AG09319 (cell line): ENCODE measurements around the gene NUDT14.

Experiments
- DNase-seq: peaks from one replicate; pipeline ENCODE4 v3.0.0-alpha.2; 2010; ENCODE audit warnings: low read depth; ENCODE audit errors: extremely low read depth
- CTCF ChIP-seq: IDR thresholded peaks from 2 replicates; pipeline ENCODE4 v1.5.1; 2011; ENCODE audit warnings: low read depth, mild to moderate bottlenecking, inconsistent platforms, low read length, moderate library complexity

NUDT14 gene

GRCh38 chr14:105166571-105167302 lies 14.4 kb downstream of the NUDT14 start:
- no peak for TF ChIP-seq CTCF
- no peak for DNase-seq

- no peak for DNase-seq
- no peak for TF ChIP-seq CTCF
Measured at GRCh38 chr14:105165761-105166485, 15.2 kb downstream of the NUDT14 start.

GRCh38 chr14:105165134-105165704 lies 15.9 kb downstream of the NUDT14 start:
- DNase-seq = no peak

GRCh38 chr14:105163040-105163742 lies 17.9 kb downstream of the NUDT14 start:
- DNase-seq = no peak
- no peak for TF ChIP-seq CTCF

More at GRCh38 chr14:105165134-105165704, 15.9 kb downstream of the NUDT14 start:
- TF ChIP-seq CTCF = no peak

- no peak for TF ChIP-seq CTCF
Measured at GRCh38 chr14:105162669-105162979, 18.5 kb downstream of the NUDT14 start.

GRCh38 chr14:105161964-105162668 lies 19.0 kb downstream of the NUDT14 start:
- no peak for TF ChIP-seq CTCF
- DNase-seq = no peak

More at GRCh38 chr14:105162669-105162979, 18.5 kb downstream of the NUDT14 start:
- DNase-seq = no peak
